Psoas muscle (tissue), 8 donors: Measurements from ENCODE around the gene SLC5A1. TPM values are rescaled to one million over a fixed set of nuclear protein-coding genes. Genes with fewer than 3 reads are reported as not detected.
A peak's percentile ranks its signal among the peaks of the same experiment; 100 is the strongest.

Source experiments
- ATAC-seq, 4 donors: fragments of 200-7000 bp; cut with Tn5 transposase; one replicate each; pipeline ENCODE4 v1.9.1; 2020; ENCODE audit warnings: moderate library complexity in 3 of 4, mild to moderate bottlenecking in 2 of 4
- DNase-seq, 2 donors: peaks; one replicate each; pipeline ENCODE4 v3.0.0-alpha.2; 2020
- H3K27ac ChIP-seq: fragments of 200-600 bp; one replicate; pipeline ENCODE4 v1.8.0; 2022
- H3K27me3 ChIP-seq, 3 donors: fragments of 200-600 bp in 1 of 3; one replicate each; pipeline versions ENCODE4 v1.6.1 to v1.8.0; 2013 to 2022; ENCODE audit warnings: low read length in 2 of 3, mild to moderate bottlenecking in 2 of 3, moderate library complexity in 1 of 3; ENCODE audit not compliant: insufficient read depth in 3 of 3
- H3K36me3 ChIP-seq, 2 donors: fragments of 200-600 bp in 1 of 2; one replicate each; pipeline versions ENCODE4 v1.6.1 to v1.8.0; 2013 to 2022; ENCODE audit warnings: low read depth in 1 of 2, mild to moderate bottlenecking in 1 of 2, moderate library complexity in 1 of 2; ENCODE audit not compliant: insufficient read depth in 1 of 2
- H3K4me1 ChIP-seq: fragments of 200-600 bp; one replicate; pipeline ENCODE4 v1.8.0; 2022
- H3K4me3 ChIP-seq: fragments of 200-600 bp; one replicate; pipeline ENCODE4 v1.8.0; 2022; ENCODE audit warnings: mild to moderate bottlenecking
- H3K9me3 ChIP-seq: fragments of 200-600 bp; one replicate; pipeline ENCODE4 v1.8.0; 2022
- CTCF ChIP-seq: fragments of 200-600 bp; IDR thresholded peaks from one replicate; pipeline ENCODE4 v1.8.0; 2022; ENCODE audit warnings: antibody characterized with exemption
- WGBS, 3 donors: extraction: QIAGEN DNeasy Blood & Tissue Kit; methylation state at CpG; one replicate each; pipeline versions ENCODE4 v1.1.6 to v1.1.7; 2013; 5-methylcytosine and 5-hydroxymethylcytosine counted together
- intact Hi-C, 2 donors: fragments of 100-400 bp; cut with DNase I; formaldehyde crosslinking; loops; one replicate each; pipeline versions ENCODE4 v1.11.0 to v1.14.2; 2022
- polyA plus RNA-seq, 3 donors: library from polyadenylated mRNA; stranded (reverse); fragments of 200-250 nt; gene quantifications; one replicate each; pipeline ENCODE4 v1.2.3, GENCODE V29; 2013
- total RNA-seq, 4 donors: library from RNA; stranded (reverse); fragmentation: NEBNext Ultra II Directional in 2 of 4; extraction: Animal tissue kit (Norgen Biotek cat#: 25700) in 2 of 4; gene quantifications; one replicate each; pipeline versions ENCODE4 v1.2.1 to v1.2.4, GENCODE V29; 2021 to 2023
- donor health status: healthy with polysubstance abuse.
- donor health status: DM: no; HTN: no; CAD: no; lungs with moderate emphysema.
- donor health status: Bipolar disorder and iron deficiency.
- donor health status: healthy.
- donor health status: DM: yes; HTN: yes; CAD: no.
- donor health status: DM: no; HTN: no; CAD: no.
- donor health status: DM: no; HTN: no; CAD: no.
- donor health status: DM: yes; HTN: yes; CAD: no.

The SLC5A1 gene
- total and polyA plus RNA-seq, 7 donors: 0.06 to 2.0 (median 0.26) TPM

GRCh38 chr22:32097881-32098499 is 54.9 kb downstream of the SLC5A1 start:
- no peak for TF ChIP-seq CTCF
- intact Hi-C loops: no loop called here
- Histone ChIP-seq H3K4me1 (no peaks in the 10 kb centered on the region), H3K4me3 (no peak overlapping the region), H3K9me3 (no peaks in the 10 kb centered on the region), H3K27ac (no peak overlapping the region), H3K27me3 (peaks cover 0 to 3% (median 0%) of the 10 kb centered on the region in 3 donors), H3K36me3 (no peaks in the 10 kb centered on the region)
- no peak for DNase-seq
- ATAC-seq: no peak

- H3K4me3 ChIP-seq: no peak overlapping the region
- no peaks in the 10 kb centered on the region for H3K4me1 ChIP-seq
- H3K27me3 ChIP-seq: peaks cover 0 to 3% (median 0%) of the 10 kb centered on the region in 3 donors
- DNase-seq (no peak), ATAC-seq (no peak)
- intact Hi-C loops: no loop called here
- H3K9me3 ChIP-seq: no peaks in the 10 kb centered on the region
- WGBS, 3 donors: 52 to 60% (median 53%) methylated on average over 1 of the region's 1 CpG
- H3K36me3 ChIP-seq: no peaks in the 10 kb centered on the region
- H3K27ac ChIP-seq: no peak overlapping the region
- TF ChIP-seq CTCF: no peak
Observed at GRCh38 chr22:32100711-32101110, 57.6 kb downstream of the SLC5A1 start.

GRCh38 chr22:32103658-32104315 is 60.7 kb downstream of the SLC5A1 start:
- ATAC-seq (no peak), DNase-seq (no peak)
- Histone ChIP-seq H3K9me3 (no peaks in the 10 kb centered on the region), H3K4me3 (no peak overlapping the region), H3K27ac (no peak overlapping the region), H3K36me3 (no peaks in the 10 kb centered on the region), H3K27me3 (no peaks in the 10 kb centered on the region), H3K4me1 (no peaks in the 10 kb centered on the region)
- intact Hi-C loops: loop anchor here in 1 of 2 donors (2.0 kb wide), 1 partner anchor 163 kb away; no protein-coding TSS in a partner anchor
- TF ChIP-seq CTCF: peak; percentile 30
- 25 to 29% (median 25%) methylated on average over 2 of the region's 2 CpGs for WGBS, 3 donors

- no peak overlapping the region for H3K27ac ChIP-seq
- intact Hi-C loops: no loop called here
- ATAC-seq: no peak
- TF ChIP-seq CTCF: no peak
- H3K4me1 ChIP-seq: no peaks in the 10 kb centered on the region
- DNase-seq: no peak
- no peaks in the 10 kb centered on the region for H3K9me3 ChIP-seq
- no peak overlapping the region for H3K4me3 ChIP-seq
- peaks cover 0 to 4% (median 0%) of the 10 kb centered on the region in 3 donors for H3K27me3 ChIP-seq
- no peaks in the 10 kb centered on the region for H3K36me3 ChIP-seq
- WGBS, 3 donors: 8 to 9% (median 8%) methylated on average over 1 of the region's 1 CpG
Observed at GRCh38 chr22:32106930-32107329, 63.9 kb downstream of the SLC5A1 start.
